A549 (cell line): ENCODE results near the gene HSPBAP1. TPM values are rescaled to one million over a fixed set of nuclear protein-coding genes. Genes with fewer than 3 reads are reported as not detected.

Experiments used
- ATAC-seq, 2 experiments: fragments of 200-7000 bp in 1 of 2; fragments of >200 bp in 1 of 2; cut with Nextera tagmentation in 1 of 2; cut with Tn5 transposase in 1 of 2; 3 replicates each; pipeline versions ENCODE4 v1.8.0 to v1.9.1; 2018 to 2020; ENCODE audit warnings: mild to moderate bottlenecking in 1 of 2, moderate library complexity in 1 of 2
- CTCF ChIA-PET: fragments of 300-600 bp; sonication (Branson Sonifier 250); formaldehyde crosslinking; extraction: SDS; loops from one replicate; lab custom pipeline; 2021; ENCODE audit warnings: antibody characterized with exemption, inconsistent platforms; lab: Yijun Ruan, JAX
- POLR2A ChIA-PET: fragments of 350-600 bp; formaldehyde crosslinking; extraction: SDS; loops from one replicate; lab custom pipeline; 2021; ENCODE audit warnings: antibody characterized with exemption, inconsistent platforms; lab: Yijun Ruan, JAX
- DNase-seq, 2 experiments: peaks; one replicate each; pipeline versions ENCODE4 v3.0.0 to v3.0.0-alpha.2; 2011 to 2016; ENCODE audit warnings: low read depth in 1 of 2, low spot score in 1 of 2
- FAIRE-seq: peaks from 2 replicates; lab custom pipeline; 2011; peaks lifted over from hg19 to GRCh38; lab: Jason Lieb, UNC
- H3K27ac ChIP-seq, 2 experiments: fragments of >200 bp; sonication (Bioruptor Twin); formaldehyde crosslinking; 3 replicates each; pipeline ENCODE4 v1.5.1; 2016 to 2017
- H3K4me1 ChIP-seq: fragments of >200 bp; sonication (Bioruptor Twin); formaldehyde crosslinking; 3 replicates; pipeline ENCODE4 v1.6.1; 2016
- H3K4me2 ChIP-seq: fragments of >200 bp; sonication (Bioruptor Twin); formaldehyde crosslinking; 3 replicates; pipeline ENCODE4 v1.6.1; 2016
- H3K4me3 ChIP-seq: fragments of >200 bp; sonication (Bioruptor Twin); formaldehyde crosslinking; 3 replicates; pipeline ENCODE4 v1.5.1; 2016
- H3K9me3 ChIP-seq: fragments of >200 bp; sonication (Bioruptor Twin); formaldehyde crosslinking; 3 replicates; pipeline ENCODE4 v1.6.1; 2016
- BCL3 ChIP-seq: fragments of >200 bp; sonication (Bioruptor Twin); formaldehyde crosslinking; IDR thresholded peaks from 3 replicates; pipeline ENCODE4 v1.6.1; 2016
- BHLHE40 ChIP-seq: IDR thresholded peaks from 2 replicates; pipeline ENCODE4 v1.6.1; 2012; ENCODE audit warnings: low read depth, low read length, inconsistent platforms
- CBX8 ChIP-seq: fragments of 200-600 bp; sonication (generic); IDR thresholded peaks from 2 replicates; pipeline ENCODE4 v1.6.1; 2016
- CHD2 ChIP-seq: fragments of 150-350 bp; IDR thresholded peaks from 2 replicates; pipeline ENCODE4 v1.6.1; 2014; ENCODE audit warnings: low read length; ENCODE audit not compliant: partially characterized antibody
- CHD4 ChIP-seq: fragments of 200-600 bp; sonication (generic); IDR thresholded peaks from 2 replicates; pipeline ENCODE4 v1.6.1; 2016; ENCODE audit warnings: antibody characterized with exemption, mild to moderate bottlenecking, borderline replicate concordance
- CTCF ChIP-seq: fragments of >200 bp; sonication (Bioruptor Twin); formaldehyde crosslinking; IDR thresholded peaks from 3 replicates; pipeline ENCODE4 v1.5.1; 2016
- E2F6 ChIP-seq: IDR thresholded peaks from 2 replicates; pipeline ENCODE4 v1.6.1; 2012; ENCODE audit warnings: low read depth, borderline replicate concordance
- ESRRA ChIP-seq: fragments of 150-350 bp; IDR thresholded peaks from 2 replicates; pipeline ENCODE4 v1.6.1; 2014; ENCODE audit warnings: mild to moderate bottlenecking, low read length, borderline replicate concordance
- FOSL2 ChIP-seq, 2 experiments: fragments of 450-650 bp in 1 of 2; fragments of >200 bp in 1 of 2; sonication (Bioruptor Twin) in 1 of 2; formaldehyde crosslinking; IDR thresholded peaks; 2 replicates each; pipeline versions ENCODE4 v1.5.0 to v1.6.1; 2016 to 2020; ENCODE audit warnings: mild to moderate bottlenecking in 1 of 2, moderate library complexity in 1 of 2
- HDAC2 ChIP-seq: fragments of 200-600 bp; sonication (generic); IDR thresholded peaks from 2 replicates; pipeline ENCODE4 v1.6.1; 2016
- HEYL ChIP-seq: fragments of 250-450 bp; sonication (Bioruptor Pico); IDR thresholded peaks from 2 replicates; pipeline ENCODE4 v1.8.0; 2021; ENCODE audit warnings: mild to moderate bottlenecking, moderate library complexity
- HOXA7 ChIP-seq: fragments of 250-450 bp; sonication (Bioruptor Pico); IDR thresholded peaks from 2 replicates; pipeline ENCODE4 v1.5.0; 2020; ENCODE audit warnings: mild to moderate bottlenecking, moderate library complexity
- KDM5A ChIP-seq: fragments of 200-600 bp; sonication (generic); IDR thresholded peaks from 2 replicates; pipeline ENCODE4 v1.6.1; 2016; ENCODE audit warnings: antibody characterized with exemption, mild to moderate bottlenecking
- MAFK ChIP-seq: fragments of 450-650 bp; IDR thresholded peaks from 2 replicates; pipeline ENCODE4 v1.6.1; 2014; ENCODE audit not compliant: partially characterized antibody
- MAZ ChIP-seq: fragments of 150-350 bp; IDR thresholded peaks from 2 replicates; pipeline ENCODE4 v1.6.1; 2014; ENCODE audit warnings: antibody characterized with exemption, low read depth, low read length, borderline replicate concordance
- MYC ChIP-seq: IDR thresholded peaks from 2 replicates; pipeline ENCODE4 v1.6.1; 2012; ENCODE audit warnings: mild to moderate bottlenecking, inconsistent platforms, low read length, improper control_type of control experiment, borderline replicate concordance
- POLR2A ChIP-seq: IDR thresholded peaks from 2 replicates; pipeline ENCODE4 v1.6.1; 2012; ENCODE audit warnings: mild to moderate bottlenecking, low read length
- REST ChIP-seq: fragments of 200-600 bp; sonication (generic); IDR thresholded peaks from 2 replicates; pipeline ENCODE4 v1.6.1; 2016; ENCODE audit warnings: antibody characterized with exemption, mild to moderate bottlenecking, moderate library complexity
- RNF2 ChIP-seq: fragments of 200-600 bp; sonication (generic); IDR thresholded peaks from 2 replicates; pipeline ENCODE4 v1.6.1; 2016; ENCODE audit warnings: low read depth, mild to moderate bottlenecking, antibody characterized with exemption, moderate library complexity, borderline replicate concordance
- SMC3 ChIP-seq: fragments of >200 bp; sonication (Bioruptor Twin); formaldehyde crosslinking; IDR thresholded peaks from 3 replicates; pipeline ENCODE4 v1.6.1; 2018; ENCODE audit warnings: inconsistent platforms
- SREBF2 ChIP-seq: fragments of 450-650 bp; IDR thresholded peaks from 2 replicates; pipeline ENCODE4 v1.6.1; 2014; ENCODE audit warnings: mild to moderate bottlenecking, moderate library complexity
- TP53 ChIP-seq: fragments of 250-450 bp; sonication (Bioruptor Pico); IDR thresholded peaks from 2 replicates; pipeline ENCODE4 v1.5.0; 2021; ENCODE audit warnings: mild to moderate bottlenecking, moderate library complexity
- ZFP36 ChIP-seq: fragments of 450-650 bp; IDR thresholded peaks from 2 replicates; pipeline ENCODE4 v1.6.1; 2014; ENCODE audit warnings: borderline replicate concordance; ENCODE audit not compliant: partially characterized antibody
- ZSCAN20 ChIP-seq: fragments of 250-450 bp; sonication (Bioruptor Pico); IDR thresholded peaks from 2 replicates; pipeline ENCODE4 v1.8.0; 2022; ENCODE audit warnings: mild to moderate bottlenecking, moderate library complexity
- WGBS: methylation state at CpG from one replicate; pipeline ENCODE4 v1.1.6; 2017; ENCODE audit errors: missing lambda C conversion rate; 5-methylcytosine and 5-hydroxymethylcytosine counted together
- polyA plus RNA-seq, 4 experiments: library from polyadenylated mRNA; depleted of rRNA in 3 of 4; stranded (reverse); fragments of >200 nt; fragmentation: RNase III in 1 of 4; extraction: RNeasy Plus Mini Kit Qiagen cat#74134 plus additional on column Dnase treatment in 1 of 4; gene quantifications; 2 replicates in 3 of 4; 3 replicates in 1 of 4; pipeline ENCODE4 v1.2.3, GENCODE V29; 2011 to 2017
- TF ChIP-seq, protein P1 (sequence below): IDR thresholded peaks from 2 replicates; pipeline ENCODE4 v1.6.1; 2012
- TF ChIP-seq, protein P2 (sequence below): fragments of >200 bp; sonication (Bioruptor Twin); formaldehyde crosslinking; IDR thresholded peaks from 2 replicates; pipeline ENCODE4 v1.6.1; 2016
- TF ChIP-seq, protein P3 (sequence below): IDR thresholded peaks from 2 replicates; pipeline ENCODE4 v1.6.1; 2012

HSPBAP1 gene
- polyA plus RNA-seq, 2 of the 4 experiments (the other 2 are of a cell fraction), result 6.3 to 9.2 TPM

DNA sequence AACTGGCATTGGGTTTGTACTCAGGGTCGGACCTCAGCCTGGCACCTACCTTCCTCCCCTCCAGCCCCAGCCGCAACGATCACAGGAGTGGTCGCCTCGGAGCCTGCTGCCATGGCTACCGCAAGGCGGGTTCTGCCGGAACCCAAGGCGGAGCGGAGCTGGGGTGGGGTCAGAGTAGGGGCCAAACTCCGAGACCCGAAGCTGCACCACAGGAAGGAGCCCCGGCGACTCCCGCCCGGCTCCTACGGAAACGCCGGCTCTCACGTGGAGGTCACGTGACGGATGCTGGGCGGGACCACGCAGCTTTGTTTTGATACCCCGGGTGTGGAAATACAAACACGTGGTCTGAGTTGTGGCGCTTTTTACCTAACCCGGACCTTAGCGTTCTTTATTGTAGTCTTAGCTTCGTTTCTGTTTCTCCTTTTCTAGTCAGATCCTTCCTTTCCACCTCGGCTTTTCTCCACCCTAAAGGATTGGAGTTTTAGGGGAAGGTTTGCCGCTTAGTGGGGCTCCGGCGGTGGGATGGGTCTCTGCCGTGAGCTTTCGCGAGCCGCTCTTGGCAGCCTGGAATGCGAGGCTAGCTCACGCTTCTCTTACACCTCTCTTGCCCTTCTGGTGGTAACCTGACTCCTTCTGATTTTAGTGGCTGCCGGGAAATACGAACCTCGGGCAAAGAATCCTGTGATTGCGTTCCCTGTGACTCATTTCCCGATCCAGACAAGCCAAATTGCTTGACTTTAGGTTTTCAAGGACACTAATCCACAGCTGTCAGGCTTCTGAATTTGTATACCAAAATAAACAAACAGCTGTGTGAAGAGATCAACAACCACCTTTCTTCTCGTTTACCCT, at the start of gene HSPBAP1 (continued):
- TF ChIP-seq HOXA7 (CRISPR knock-in tag) (no peak), BCL3 (no peak), BHLHE40 (peak; percentile 76), CBX8 (no peak), MAFK (no peak), CHD4 (no peak), ESRRA (peak; percentile 61; the same call in 1 of the 2 replicates), SREBF2 (no peak), HEYL (peak; percentile 63; the same call in 1 of the 2 replicates), SMC3 (no peak), MYC (peak; percentile 87), REST (no peak), KDM5A (no peak), POLR2A (peak; percentile 74), TP53 (no peak), RNF2 (no peak), ZFP36 (no peak), CHD2 (no peak), MAZ (no peak), ZSCAN20 (CRISPR knock-in tag) (peak; percentile 51; the same call in 1 of the 2 replicates), E2F6 (peak; percentile 97), HDAC2 (peak; percentile 41; the same call in 1 of the 2 replicates)
- TF ChIP-seq, protein P1, sequence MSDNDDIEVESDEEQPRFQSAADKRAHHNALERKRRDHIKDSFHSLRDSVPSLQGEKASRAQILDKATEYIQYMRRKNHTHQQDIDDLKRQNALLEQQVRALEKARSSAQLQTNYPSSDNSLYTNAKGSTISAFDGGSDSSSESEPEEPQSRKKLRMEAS, result peak; percentile 99
- TF ChIP-seq, protein P2, sequence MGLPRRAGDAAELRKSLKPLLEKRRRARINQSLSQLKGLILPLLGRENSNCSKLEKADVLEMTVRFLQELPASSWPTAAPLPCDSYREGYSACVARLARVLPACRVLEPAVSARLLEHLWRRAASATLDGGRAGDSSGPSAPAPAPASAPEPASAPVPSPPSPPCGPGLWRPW, result no peak

DNA sequence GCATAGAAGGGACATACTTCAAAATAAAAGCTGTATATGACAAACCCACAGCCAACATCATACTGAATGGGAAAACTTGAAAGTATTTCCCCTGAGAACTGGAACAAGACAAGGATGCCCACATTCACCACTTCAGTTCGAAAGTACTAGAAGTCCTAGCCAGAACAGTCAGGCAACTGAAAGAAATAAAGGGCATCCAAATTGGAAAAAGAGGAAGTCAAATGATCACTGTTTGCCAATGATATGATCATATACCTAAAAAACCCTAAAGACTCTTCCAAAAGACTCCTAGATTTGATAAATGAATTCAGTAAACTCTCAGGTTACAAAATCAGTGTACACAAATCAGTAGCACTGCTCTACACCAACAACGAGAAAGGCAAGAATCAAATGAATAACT, 42.0 kb upstream of the HSPBAP1 start:
- WGBS, result 81% methylated on average over 2 of the region's 2 CpGs
- DNase-seq (no peak), ATAC-seq (no peak), FAIRE-seq (no peak)
- no peaks in the 10 kb centered on the region for H3K4me1 ChIP-seq
- no peaks in the 10 kb centered on the region for H3K9me3 ChIP-seq
- no peak overlapping the region for H3K27ac ChIP-seq
- no peak overlapping the region for H3K4me3 ChIP-seq
- TF ChIP-seq TP53 (no peak), BCL3 (no peak), FOSL2 (IDR thresholded peaks at IDR 0.05) (no peak), FOSL2 (CRISPR knock-in tag; IDR thresholded peaks at IDR 0.05) (no peak), CBX8 (no peak), CTCF (no peak), SMC3 (no peak), MAFK (no peak), HDAC2 (no peak), SREBF2 (no peak)
- TF ChIP-seq, protein P3, sequence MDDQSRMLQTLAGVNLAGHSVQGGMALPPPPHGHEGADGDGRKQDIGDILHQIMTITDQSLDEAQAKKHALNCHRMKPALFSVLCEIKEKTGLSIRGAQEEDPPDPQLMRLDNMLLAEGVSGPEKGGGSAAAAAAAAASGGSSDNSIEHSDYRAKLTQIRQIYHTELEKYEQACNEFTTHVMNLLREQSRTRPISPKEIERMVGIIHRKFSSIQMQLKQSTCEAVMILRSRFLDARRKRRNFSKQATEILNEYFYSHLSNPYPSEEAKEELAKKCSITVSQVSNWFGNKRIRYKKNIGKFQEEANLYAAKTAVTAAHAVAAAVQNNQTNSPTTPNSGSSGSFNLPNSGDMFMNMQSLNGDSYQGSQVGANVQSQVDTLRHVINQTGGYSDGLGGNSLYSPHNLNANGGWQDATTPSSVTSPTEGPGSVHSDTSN, result no peak
- POLR2A ChIA-PET, result no interaction called here
- no peak overlapping the region for H3K4me2 ChIP-seq
- CTCF ChIA-PET, result no interaction called here
